ENCODE results near the gene CD300LD.

DNA sequence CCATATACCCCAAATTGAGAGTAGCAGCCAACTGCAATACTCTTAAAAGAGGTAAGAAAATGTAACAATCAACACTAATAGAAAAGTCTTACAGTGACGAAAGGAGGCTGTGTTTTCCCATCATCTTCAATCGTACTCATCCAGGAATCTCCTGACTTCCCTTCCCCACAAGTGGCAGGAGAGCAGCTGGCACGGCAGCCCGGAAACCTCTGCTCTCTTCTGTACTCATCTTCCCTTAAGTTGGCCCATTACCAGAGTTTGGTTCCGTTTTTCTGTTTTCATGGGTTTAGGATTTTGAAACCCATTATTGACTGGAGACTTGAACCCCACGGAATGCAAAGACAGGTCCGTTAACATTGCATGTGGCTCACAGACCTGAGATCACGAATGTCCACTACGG lies 13.1 kb downstream of the CD300LD start:
- TF ChIP-seq, protein P1, sequence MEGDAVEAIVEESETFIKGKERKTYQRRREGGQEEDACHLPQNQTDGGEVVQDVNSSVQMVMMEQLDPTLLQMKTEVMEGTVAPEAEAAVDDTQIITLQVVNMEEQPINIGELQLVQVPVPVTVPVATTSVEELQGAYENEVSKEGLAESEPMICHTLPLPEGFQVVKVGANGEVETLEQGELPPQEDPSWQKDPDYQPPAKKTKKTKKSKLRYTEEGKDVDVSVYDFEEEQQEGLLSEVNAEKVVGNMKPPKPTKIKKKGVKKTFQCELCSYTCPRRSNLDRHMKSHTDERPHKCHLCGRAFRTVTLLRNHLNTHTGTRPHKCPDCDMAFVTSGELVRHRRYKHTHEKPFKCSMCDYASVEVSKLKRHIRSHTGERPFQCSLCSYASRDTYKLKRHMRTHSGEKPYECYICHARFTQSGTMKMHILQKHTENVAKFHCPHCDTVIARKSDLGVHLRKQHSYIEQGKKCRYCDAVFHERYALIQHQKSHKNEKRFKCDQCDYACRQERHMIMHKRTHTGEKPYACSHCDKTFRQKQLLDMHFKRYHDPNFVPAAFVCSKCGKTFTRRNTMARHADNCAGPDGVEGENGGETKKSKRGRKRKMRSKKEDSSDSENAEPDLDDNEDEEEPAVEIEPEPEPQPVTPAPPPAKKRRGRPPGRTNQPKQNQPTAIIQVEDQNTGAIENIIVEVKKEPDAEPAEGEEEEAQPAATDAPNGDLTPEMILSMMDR (IDR thresholded peaks at IDR 0.05; ENCODE audit: insufficient read depth, low read length, poor library complexity, severe bottlenecking): no peak
- TF ChIP-seq EZH2phosphoT487 (conservative IDR thresholded peaks at IDR 0.05; ENCODE audit: low read length): no peak

Measured in SU-DHL-6 (cell line).